Dedifferentiated amniotic fluid mesenchymal stem cell (primary cell): ENCODE data around the gene IRF2.

ENCODE experiments used
- DNase-seq: peaks from one replicate; pipeline ENCODE4 v3.0.0-alpha.2; 2016; ENCODE audit errors: extremely low spot score

The IRF2 gene

DNA sequence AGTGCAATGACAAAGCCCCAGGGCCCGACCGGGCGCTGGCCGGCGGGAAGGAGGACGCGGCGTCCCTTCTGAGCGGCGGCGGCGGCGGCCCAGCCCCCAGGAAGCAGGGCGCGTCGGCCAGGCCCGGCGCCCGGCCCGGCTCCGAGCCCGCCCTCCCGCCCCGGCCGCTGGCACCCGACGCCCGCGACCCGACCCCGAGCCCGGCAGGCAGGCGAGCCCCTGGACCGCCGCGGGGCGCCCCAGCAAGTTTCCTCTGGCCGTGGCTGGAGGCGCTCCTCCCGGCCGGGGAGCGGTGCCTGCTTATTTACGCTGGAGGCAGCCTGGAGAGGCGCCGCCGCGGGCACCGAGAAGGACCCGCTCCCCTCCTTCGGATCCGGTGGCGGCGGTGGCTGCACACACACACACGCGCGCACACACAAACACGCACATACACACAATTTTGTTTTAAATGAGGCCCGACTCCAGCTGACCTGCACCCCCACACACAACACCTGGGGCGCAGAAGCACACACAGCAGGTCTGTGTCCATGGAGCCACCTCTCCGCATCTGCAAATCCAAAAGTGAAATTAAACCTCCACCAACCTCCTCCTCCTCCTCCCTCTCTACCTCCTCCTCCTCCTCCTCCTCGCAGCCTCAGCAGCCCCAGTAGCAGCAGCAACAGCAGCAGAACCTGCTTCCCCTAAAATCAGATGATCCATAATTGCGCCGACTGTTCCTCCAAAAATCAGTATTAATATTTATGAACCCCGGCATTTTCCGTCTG, 669 bp downstream of the IRF2 start:
- no peak for DNase-seq

DNA sequence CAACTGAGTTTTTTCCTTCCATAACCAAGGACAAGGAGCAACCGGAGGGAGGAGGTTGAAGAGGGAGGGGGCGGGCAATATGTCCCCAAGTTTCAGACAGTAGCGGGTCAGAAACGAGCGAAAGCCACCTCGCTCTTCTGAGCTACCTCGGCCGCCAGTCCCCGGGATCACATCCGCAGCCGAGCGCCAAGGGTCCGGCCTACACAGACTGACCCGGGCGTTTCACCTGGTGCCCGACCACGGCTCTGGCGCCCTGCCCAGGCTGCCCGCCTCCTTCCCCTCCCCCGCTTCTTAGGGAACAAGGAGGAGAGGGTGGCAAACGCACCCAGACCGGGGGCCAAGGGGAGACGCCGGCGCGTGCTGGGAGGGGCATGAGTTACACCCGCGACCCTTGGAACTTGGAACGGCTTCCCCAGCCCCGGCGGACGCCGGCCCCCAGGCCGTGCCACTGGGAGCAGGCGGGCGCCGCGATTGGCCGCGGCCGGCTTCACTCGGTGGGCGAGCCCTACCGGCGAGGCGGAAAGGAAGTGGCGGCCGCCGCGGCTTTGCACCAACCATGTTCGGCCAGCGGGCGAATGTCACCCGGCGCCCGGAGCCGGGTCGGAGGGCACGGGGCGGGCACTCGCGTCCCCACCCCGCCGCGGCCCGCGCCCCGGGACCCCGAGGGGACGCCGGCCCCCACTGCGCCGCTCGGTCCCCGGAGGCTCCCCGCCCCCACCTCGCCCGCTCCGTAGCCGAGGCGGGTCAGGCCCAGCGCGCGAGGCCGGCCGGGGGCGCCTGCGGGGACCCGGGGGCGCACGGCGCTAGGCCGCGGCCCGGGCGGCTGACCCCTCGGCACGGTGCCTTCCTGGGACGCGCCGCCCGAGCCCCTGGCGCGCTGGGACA, 1.5 kb downstream of the IRF2 start:
- peak; percentile 21 for DNase-seq

DNA sequence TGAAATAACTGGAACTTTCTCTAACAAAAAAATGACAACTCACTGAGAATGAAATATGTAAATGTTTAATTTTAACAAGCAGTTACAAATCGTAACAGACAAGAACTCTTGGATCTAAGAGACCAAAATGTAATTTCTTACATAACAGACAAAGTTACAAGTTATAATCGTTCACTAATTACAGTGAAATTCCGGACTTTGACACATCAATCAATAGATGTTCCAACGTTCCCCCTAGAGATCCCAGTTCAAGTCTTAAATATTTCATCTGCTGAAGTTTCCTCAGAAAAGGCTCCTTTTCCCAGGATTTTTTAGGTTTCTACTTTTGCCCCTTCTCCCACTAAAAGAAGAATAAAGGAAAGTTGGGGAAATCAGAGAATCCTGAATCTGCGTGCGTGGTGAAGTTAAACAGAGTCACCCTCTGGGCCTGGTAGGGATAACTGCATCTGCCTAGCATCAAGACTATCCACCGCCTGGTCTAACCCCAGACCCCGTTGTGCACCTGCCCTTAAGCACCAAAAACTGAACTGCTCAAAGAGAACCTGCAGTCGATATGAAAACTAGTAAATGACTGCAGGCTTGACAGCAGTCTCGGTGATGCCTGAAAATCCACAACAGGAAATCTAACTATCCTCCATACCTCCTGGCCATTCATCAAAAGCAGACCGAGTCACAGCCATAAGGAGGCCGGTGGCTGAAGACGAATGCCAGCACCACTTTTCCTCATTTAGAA, 2.3 kb downstream of the IRF2 start:
- peak; percentile 18 for DNase-seq

DNA sequence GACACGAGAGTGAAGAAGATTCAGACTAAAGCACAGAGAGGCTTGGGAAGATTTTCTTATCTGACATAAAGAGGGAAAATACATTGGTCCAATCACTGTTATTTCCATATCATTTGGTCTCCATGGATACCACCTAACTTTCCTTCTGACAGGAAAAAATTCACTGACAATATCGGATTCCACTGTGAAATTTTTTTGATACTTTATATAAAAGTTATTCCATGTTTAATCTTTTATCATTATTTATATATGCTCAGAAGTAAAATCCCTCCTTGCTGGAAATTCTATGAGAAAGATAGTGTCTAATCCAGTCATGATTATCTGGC, 3.6 kb downstream of the IRF2 start:
- DNase-seq = no peak

DNA sequence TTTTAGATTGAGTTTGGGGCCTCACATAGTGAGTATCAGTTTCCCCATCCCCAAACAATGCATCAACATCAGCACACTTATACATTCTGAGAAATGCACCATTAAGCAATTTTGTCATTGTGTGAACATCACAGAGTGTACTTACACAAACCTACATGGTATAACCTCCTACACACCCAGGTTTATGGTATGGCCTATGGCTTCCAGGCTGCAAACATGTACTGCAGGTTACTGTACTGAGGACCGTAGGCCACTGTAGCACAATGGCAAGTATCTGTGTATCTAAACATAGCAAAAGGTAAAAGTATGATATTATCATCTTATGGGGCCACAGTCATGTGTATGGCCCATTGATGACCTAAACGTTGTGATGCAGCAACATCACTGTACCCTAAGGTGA, 7.7 kb downstream of the IRF2 start:
- DNase-seq = no peak

DNA sequence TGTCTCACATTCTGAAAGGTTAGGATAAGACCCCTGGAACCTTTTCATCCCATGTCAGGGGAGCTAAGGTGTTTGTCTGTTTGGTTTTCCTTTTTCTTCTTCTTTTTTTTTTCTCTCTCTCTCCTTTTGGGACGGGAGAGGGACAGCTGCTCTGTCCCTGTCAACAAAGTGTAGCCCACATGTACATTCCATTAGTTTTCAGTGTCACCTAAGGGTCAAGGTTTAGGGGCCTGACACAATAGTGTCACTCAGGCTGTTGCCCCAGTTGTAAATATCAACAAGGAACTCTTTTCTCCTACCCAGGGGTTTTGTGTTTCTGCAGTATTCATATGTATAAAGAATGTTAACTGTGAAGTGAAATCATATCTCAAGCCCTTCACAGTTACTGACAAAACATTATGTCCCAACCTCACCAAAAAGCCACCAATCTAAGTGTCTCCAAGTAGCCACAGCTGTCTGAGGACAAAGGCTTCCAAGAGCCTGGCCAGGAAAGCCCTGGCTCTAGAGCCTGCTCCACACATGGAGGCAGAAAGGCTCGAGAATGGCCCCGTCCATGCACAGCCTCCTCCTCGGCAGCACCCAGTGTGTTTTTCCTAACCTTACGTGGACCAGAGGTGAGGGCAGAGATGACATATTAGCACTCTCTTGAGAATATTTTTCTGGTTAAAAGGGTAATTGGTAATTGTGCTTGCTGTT, 9.4 kb downstream of the IRF2 start:
- no peak for DNase-seq

DNA sequence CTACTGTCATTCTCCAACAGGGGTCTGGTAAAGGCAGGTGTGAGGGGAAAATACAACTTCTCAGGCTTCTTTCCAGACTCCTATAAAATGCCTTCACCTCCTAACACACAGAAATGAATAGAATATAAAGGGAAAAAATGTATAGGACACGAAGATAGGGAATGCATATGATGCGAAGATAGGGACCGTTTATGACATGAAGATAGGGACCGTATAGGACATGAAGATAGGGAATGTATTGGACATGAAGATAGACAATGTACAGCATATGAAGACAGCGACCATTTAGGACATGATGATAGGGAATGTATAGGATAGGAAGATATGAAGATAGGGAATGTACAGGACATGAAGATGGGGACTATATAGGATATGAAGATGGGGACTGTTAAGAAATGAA, 10.5 kb downstream of the IRF2 start:
- DNase-seq = no peak

DNA sequence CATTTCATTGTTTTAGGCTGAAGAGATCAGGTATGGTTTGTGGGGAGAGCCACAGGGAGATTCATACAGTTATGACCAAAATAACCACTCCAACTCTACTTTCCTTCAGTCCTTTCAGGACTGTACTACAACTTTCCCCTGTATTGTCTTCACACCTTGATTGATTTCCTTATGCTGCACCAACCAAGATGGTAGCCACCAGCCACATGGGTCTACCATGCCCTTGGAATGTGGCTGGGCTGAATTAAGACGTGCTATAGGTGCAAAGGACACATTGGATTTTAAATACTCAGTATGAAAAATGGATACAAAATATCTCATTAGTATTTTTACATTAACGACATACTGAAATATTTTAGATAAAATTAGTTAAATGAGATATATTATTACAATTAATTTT, 11.2 kb downstream of the IRF2 start:
- DNase-seq = no peak

DNA sequence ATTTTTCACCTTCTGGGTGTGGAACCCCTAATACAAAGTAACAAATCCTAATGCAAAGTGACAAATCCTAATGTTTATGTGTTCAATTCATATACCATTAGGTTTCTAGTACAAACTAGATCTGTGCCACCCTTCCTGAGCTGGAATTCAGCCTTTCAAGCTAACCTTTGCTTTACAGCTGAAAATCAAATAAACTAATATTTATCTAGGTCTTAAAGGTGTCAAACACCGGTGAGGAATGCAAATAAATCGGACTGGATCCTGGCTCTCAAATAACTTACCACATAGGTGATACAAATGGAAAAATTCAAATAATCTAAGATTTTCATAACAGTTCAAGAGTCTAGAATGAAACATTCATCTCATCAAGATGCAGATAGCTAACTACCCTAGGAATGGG, 11.6 kb downstream of the IRF2 start:
- DNase-seq = no peak

DNA sequence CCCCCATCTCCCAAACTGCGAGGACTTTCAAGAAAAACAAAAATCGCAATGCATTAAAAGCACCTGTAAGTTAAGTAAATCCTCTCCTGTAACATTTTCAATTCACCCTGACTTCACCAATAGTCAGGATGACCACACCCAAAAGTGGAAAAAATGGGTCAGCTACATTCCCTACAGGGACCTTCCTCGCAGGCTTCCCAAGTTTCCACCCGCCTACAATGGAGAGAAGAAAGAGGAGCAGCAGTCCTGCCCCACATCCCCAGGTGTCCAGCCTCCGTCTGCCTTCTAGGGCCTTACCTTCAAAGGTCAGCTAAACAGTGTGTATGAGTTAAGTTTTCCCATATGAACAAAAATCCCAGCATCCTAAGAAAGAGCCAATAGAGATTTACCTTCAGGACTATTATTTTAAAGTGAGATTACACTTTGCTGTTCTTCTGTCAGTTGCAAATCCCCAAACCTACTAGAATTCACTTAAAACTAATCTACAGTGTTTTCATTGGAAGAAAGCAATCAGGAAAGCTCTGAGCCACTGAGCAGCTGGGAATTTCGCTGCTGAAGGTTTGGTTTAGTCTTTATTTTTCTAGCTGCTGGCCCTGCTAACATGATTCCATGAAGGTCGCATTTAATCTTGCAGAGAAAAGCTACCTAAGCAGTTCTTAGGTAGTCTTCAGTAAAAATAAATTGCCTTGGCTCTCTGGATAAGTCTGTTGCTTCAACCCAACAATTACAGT, 12.5 kb downstream of the IRF2 start:
- no peak for DNase-seq

DNA sequence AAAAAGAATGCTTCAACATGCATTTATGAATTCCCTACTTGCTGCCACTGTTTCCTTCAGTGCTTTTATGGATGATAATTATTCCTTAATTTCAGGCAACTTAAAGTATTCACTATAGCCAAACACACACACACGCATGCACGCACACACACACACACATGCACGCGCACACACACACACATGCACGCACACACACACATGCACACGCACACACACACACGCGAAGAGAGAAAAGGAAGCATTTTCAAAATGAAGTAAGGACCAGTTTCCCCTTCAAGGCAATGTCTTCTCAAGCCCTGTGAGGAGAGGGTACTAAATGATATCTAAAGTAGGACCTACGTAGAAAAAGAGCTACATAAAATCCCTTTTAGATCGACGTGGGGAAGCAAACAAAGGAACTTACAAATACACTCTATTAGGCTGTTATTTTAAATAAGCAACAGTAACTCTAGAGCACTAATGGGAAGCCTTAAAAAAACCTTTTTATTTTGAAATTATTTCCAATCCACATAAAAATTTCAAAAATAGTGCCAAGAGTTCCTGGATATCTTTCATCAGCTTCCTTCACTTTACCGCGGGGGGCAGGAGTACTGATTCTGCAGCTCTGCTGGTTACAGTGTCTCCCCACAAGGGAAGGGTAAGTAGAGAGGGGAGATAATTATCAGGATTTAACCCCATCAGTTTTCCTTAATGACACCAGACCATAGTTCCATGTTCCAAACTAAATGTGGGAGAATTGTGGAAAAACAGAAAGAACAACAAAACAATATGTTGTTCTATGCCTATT, 13.7 kb downstream of the IRF2 start:
- no peak for DNase-seq

DNA sequence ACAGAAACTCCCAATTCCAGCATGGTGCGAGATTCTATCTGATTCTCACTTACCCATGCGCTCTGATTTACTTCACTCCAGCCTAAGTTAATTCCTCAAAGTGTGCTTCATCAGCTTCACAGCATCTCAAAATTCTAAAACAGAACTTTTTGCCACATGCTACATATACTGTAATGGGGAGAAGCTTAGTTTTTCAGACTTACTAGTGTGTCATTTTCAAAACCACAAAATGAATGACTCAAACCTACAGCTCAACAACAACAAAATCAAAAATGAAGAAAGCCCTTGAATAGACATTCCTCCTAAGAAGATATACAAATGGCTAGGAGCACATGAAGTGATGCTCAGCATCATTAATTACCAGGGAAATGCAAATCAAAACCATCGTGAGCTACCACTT, 14.9 kb downstream of the IRF2 start:
- DNase-seq = no peak

DNA sequence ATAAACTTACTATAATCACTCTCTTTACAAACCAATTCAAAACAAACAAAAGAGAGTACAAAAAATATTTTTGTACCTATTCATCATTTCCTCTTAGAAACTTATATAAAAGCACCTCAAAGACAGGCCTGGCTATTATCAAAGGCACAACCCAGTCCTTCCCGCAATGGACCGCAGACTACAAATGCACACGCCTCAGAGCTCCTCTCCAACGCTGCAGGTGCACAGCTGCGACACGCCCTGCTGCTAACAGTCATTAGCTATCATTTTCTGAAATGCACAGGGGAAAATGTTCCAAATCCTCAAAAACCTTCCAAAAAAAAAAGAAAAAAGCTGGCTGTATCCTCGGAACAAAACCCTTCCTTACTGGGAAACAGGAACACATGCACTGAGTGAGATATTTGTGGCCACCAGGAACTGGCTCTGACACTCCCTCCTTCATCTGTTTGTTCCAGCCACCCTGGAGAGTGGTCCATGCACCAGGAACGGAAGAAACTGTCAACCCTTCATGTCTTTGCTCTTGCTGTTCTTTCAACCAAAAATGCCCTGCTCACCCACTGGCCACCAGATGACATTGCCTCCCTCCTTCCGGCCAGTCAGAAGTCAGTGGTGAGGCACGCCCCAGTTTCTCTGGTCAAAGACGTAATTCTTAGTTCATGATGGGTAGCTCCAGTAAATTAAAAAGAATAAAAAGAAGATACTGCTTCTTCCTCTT, 16.7 kb downstream of the IRF2 start:
- no peak for DNase-seq

DNA sequence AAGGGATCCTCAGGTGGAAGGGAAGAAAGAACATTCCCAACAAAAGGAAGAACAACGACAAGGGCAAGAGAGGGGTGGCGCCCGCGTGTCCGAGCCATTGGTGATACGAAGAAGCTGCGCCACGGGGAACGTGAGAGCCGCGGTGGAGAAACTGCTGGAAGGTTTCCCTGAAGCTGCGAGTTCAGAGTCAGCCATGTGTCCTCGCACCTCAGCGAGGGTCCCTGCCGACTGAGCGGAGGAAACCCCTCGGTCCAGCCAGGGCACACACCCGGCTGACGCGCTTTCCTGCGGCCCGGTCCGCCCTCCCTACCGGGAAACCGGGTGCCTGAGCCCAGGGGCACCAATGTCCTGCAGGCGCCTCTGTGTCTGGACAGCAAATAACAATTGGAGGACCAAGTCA, 18.0 kb downstream of the IRF2 start:
- no peak for DNase-seq

DNA sequence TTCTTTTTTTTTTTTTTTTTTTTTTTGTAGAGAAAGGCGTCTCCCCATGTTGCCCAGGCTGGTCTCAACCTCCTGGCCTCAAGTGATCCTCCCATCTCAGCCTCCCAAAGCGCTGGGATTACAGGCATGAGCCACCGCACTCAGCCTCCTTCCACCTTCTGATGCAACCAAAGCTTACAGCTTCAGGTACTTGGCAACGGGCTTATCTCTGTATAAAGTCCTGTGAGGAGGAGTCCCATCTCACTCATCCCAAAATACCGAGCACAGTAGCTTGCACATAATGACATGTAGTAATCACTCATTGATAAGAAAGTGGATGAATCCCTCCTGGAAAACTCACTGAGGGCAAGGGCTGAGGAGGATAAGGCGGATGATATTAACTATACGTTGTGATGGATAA, 19.1 kb downstream of the IRF2 start:
- no peak for DNase-seq

DNA sequence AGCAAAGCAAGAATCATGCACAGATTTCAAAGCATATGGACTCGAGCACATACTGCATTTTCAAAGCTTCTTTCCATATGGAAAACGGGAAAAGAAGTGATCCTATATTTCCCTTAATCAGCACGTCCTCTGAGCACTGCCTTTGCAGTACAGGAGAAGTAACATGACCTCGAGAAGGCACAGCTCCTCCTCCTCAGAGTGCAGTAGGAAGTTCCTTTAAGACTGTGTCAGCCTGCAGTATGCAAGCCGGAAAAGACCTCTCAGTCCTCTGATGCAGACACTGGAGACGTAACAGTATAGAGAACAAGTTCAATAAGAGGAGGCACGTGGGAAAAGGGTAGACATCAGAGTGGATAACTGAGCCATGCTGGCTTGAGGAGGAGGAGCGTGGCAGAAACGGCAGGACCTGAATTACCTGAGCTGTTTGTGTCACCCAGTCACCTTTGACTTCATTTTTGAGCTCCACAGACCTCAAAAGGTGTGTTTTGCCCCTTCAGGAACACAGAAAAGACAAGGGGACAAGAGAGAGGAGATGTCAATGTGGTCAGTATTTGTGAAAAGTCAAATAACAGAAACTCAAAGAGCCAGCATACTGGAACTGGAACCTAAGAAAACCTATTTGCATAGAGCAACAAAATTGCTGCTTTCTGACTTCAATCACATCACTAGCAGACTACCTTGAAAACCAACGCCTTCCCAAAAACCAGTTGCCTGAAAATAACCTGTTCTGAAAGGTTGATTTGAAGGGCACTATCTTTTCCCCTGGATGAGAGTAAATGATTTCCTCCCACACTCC, 20.8 kb downstream of the IRF2 start:
- DNase-seq = peak; percentile 69

DNA sequence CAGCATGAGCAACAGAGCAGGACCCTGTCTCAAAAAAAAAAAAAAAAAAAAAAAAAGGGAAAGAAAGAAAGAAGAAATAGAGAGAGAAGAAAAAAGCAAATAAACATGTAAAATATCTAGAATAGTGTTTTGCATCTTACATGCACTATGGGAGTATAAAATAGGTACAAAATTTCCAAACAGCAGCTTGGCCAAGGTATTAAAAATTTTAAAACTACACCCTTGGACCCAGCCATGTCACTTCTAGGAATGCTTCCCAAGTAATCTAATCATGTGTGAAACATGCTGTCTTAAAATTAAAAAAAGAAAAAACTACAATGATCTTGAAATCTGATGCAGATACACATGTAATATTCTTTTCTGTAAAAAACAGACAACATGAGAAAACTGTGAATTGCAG, 21.6 kb downstream of the IRF2 start:
- no peak for DNase-seq

DNA sequence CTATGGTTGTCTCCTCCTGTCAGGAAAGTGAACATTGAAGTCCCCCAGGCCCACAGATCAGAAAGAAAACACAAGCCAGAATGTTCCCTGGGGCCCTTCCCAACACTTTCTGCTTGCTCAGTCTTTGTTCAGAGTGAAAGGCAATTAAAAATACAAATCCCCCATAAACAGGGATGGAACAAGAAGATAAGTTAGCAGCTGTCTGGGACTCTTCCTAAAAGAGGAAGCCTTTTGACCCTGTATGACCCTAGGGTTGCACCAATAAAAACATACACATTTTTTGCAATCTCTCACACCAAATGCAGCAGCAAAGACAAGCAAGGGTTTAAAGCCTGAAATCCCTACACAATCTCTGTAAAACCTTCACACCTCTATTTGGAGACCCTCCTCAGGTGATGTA, 22.6 kb downstream of the IRF2 start:
- DNase-seq = no peak
